COLO668 (cell line): Measurements from ENCODE around the gene HMGN1.

Source experiments
- DNase-seq: peaks from one replicate; lab custom pipeline; 2025; ENCODE audit not compliant: unreplicated experiment; lab: John Stamatoyannopoulos, UW

Gene HMGN1

GRCh38 chr21:39334611-39335010 lies 14.3 kb downstream of the HMGN1 start:
- no peak for DNase-seq

- no peak for DNase-seq
These were observed 16.7 kb downstream of the HMGN1 start for GRCh38 chr21:39332175-39332574.

- no peak for DNase-seq
These were observed 18.9 kb downstream of the HMGN1 start for GRCh38 chr21:39330001-39330400.

- DNase-seq = no peak
These were observed 21.2 kb downstream of the HMGN1 start for GRCh38 chr21:39327727-39328126.

GRCh38 chr21:39326607-39327307 lies 22.1 kb downstream of the HMGN1 start:
- DNase-seq = no peak

- DNase-seq = no peak
These were observed 23.4 kb downstream of the HMGN1 start for GRCh38 chr21:39325458-39325857.

- no peak for DNase-seq
These were observed 27.5 kb downstream of the HMGN1 start for GRCh38 chr21:39321424-39321823.

GRCh38 chr21:39319814-39320332 lies 29.0 kb downstream of the HMGN1 start:
- no peak for DNase-seq

- DNase-seq = no peak
These were observed 29.6 kb downstream of the HMGN1 start for GRCh38 chr21:39319251-39319756.

- no peak for DNase-seq
These were observed 30.6 kb downstream of the HMGN1 start for GRCh38 chr21:39318091-39318959.

GRCh38 chr21:39317134-39318090 lies 31.5 kb downstream of the HMGN1 start:
- no peak for DNase-seq

- no peak for DNase-seq
These were observed 32.2 kb downstream of the HMGN1 start for GRCh38 chr21:39316729-39317128.

- DNase-seq = no peak
These were observed 33.1 kb downstream of the HMGN1 start for GRCh38 chr21:39315603-39316445.

GRCh38 chr21:39314143-39315027 lies 34.5 kb downstream of the HMGN1 start:
- peak; percentile 73 for DNase-seq

GRCh38 chr21:39313571-39314142 lies 35.2 kb downstream of the HMGN1 start, which contains the start of gene BRWD1:
Gene BRWD1, minus strand, starts transcription at chr21:39313632. Its CDS starts 141 bp downstream, at chr21:39313491.
- DNase-seq = peak; percentile 97

- DNase-seq = no peak
These were observed 35.8 kb downstream of the HMGN1 start for GRCh38 chr21:39313042-39313570.

- peak; percentile 92 for DNase-seq
These were observed 36.5 kb downstream of the HMGN1 start for GRCh38 chr21:39312112-39313041.
